K562 (cell line): Measurements from ENCODE around the gene JADE3.

Experiments used
- BCOR ChIP-seq: fragments of 450-650 bp; IDR thresholded peaks from 2 replicates; pipeline ENCODE4 v1.6.1; 2016
- CHD1 ChIP-seq: fragments of 200-600 bp; sonication (generic); IDR thresholded peaks from one replicate; pipeline ENCODE4 v1.6.1; 2012; ENCODE audit warnings: mild to moderate bottlenecking, moderate library complexity, low read length, inconsistent platforms
- CTCF ChIP-seq, 3 experiments: IDR thresholded peaks in 2 of 3; conservative IDR thresholded peaks in 1 of 3; 2 replicates each; pipeline ENCODE4 v1.5.1; 2011 to 2012; ENCODE audit warnings: low read length in 3 of 3, mild to moderate bottlenecking in 3 of 3, control low read depth in 2 of 3, improper control_type of control experiment in 1 of 3, inconsistent platforms in 1 of 3, low read depth in 1 of 3, mixed read lengths in 1 of 3, moderate library complexity in 1 of 3; ENCODE audit not compliant: insufficient read depth in 2 of 3
- CXXC5 ChIP-seq: fragments of 250-450 bp; sonication (Bioruptor Pico); IDR thresholded peaks from 2 replicates; pipeline ENCODE4 v1.8.0; 2022; ENCODE audit warnings: inconsistent platforms, mild to moderate bottlenecking, moderate library complexity
- E2F8 ChIP-seq: fragments of 450-650 bp; IDR thresholded peaks from 2 replicates; pipeline ENCODE4 v1.7.1; 2018; ENCODE audit warnings: mild to moderate bottlenecking, low read depth; ENCODE audit not compliant: partially characterized antibody
- FIP1L1 ChIP-seq: fragments of 200-400 bp; formaldehyde crosslinking; IDR thresholded peaks from 2 replicates; pipeline ENCODE4 v1.6.1; 2018; ENCODE audit warnings: mild to moderate bottlenecking, low read depth, low read length; ENCODE audit not compliant: poor library complexity, severe bottlenecking
- FOSL1 ChIP-seq: fragments of 200-800 bp; sonication (Bioruptor generic); conservative IDR thresholded peaks from 2 replicates; pipeline ENCODE4 v1.6.1; 2016; ENCODE audit warnings: missing genetic modification characterization, missing compliant biosample characterization
- MCM3 ChIP-seq: fragments of 450-650 bp; IDR thresholded peaks from 2 replicates; pipeline ENCODE4 v1.6.1; 2016
- POLR2A ChIP-seq: fragments of 450-650 bp; conservative IDR thresholded peaks from 2 replicates; pipeline ENCODE4 v1.6.1; 2016
- ZBTB11 ChIP-seq, 3 experiments: fragments of 200-800 bp in 1 of 3; fragments of 250-450 bp in 1 of 3; fragments of 450-650 bp in 1 of 3; sonication (Bioruptor Pico) in 1 of 3; sonication (Bioruptor generic) in 1 of 3; formaldehyde crosslinking in 1 of 3; IDR thresholded peaks; 2 replicates each; pipeline versions ENCODE4 v1.6.1 to v1.8.0; 2016 to 2022; ENCODE audit warnings: mild to moderate bottlenecking in 2 of 3, missing genetic modification characterization in 2 of 3, missing compliant biosample characterization in 1 of 3, moderate library complexity in 1 of 3
- ZNF165 ChIP-seq: fragments of 250-450 bp; sonication (Bioruptor Pico); IDR thresholded peaks from 2 replicates; pipeline ENCODE4 v1.4.0; 2020; ENCODE audit warnings: borderline replicate concordance
- ZNF347 ChIP-seq: fragments of 450-650 bp; formaldehyde crosslinking; IDR thresholded peaks from 2 replicates; pipeline ENCODE4 v1.4.0; 2020; ENCODE audit warnings: low read depth, mild to moderate bottlenecking, moderate library complexity

- no peak for TF ChIP-seq E2F8
- no peak for TF ChIP-seq CTCF (IDR thresholded peaks at IDR 0.05 in 2 of 3, conservative IDR thresholded peaks at IDR 0.05 in 1 of 3; ENCODE audit: insufficient read depth in 2 of 3, low read depth in 1 of 3, low read length in 3 of 3)
- TF ChIP-seq ZBTB11 (CRISPR knock-in tag; IDR thresholded peaks at IDR 0.05) = no peak
- no peak for TF ChIP-seq ZNF165
- TF ChIP-seq CXXC5 = no peak
- TF ChIP-seq MCM3 = no peak
- no peak for TF ChIP-seq BCOR
- TF ChIP-seq CHD1 = no peak
- no peak for TF ChIP-seq FIP1L1
- no peak for TF ChIP-seq FOSL1 (tag)
- no peak for TF ChIP-seq ZNF347 (CRISPR knock-in tag)
- TF ChIP-seq POLR2A = no peak
Observed at GRCh38 chrX:46882266-46882665, 30.0 kb upstream of the JADE3 start.
